Bone marrow (tissue), 2 donors: ENCODE results near the gene PTPRR.

ENCODE experiments used
- DNase-seq, 2 donors: peaks; one replicate each; lab custom pipeline; 2025; lab: John Stamatoyannopoulos, UW

The PTPRR gene

GRCh38 chr12:70695361-70696023, 225.0 kb downstream of the PTPRR start:
- DNase-seq, result no peak

GRCh38 chr12:70692681-70693288, 227.8 kb downstream of the PTPRR start:
- no peak for DNase-seq

DNA sequence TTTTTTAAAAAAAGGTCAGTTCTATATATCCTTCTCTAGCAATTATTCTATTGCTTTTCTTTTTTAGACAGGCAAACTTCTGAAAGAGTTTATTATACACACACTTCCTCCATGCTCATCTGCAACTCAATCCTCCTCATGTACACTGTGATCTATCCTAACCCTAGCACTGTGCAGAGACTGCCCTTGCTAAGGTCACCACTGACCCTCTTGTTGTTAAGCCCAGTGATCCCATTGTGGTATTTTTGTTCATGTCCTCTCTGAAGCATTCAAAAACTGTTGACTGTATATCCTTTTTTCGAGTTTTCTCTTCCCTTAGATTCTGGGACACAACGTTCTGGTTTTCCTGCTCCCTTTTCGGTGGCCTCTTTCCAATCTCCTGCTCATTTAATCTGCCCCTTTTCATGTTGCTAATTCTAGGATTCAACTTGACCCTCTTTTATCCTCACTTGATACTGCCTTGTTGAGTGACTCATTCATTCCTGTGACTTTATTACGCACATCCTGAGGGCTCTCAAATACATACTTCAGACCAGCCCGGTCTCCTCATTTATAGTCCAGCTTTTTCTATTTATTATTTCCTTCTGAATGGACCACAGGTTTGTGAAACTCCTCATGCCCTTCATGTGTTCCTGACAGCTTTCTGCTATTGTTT, 229.4 kb downstream of the PTPRR start:
- no peak for DNase-seq

DNA sequence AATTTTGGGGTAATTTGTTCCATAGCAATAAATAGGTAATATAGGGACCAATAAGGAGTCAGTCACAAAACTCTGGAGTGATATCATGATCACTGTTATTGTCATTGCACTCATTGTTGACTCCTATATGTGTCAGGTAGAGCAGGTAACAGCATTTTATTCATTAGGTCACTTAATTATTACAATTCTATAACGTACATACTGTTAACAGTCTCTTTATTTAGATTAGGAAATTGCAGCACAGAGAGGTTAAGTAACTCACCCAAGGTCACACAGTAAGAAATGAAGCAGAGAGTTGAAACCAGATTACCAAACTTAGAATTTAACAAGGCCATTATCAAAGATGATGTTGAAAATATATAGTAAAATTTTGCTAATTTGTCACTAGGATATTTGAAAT, 233.6 kb downstream of the PTPRR start:
- no peak for DNase-seq

- DNase-seq, result no peak
Observed at GRCh38 chr12:70686299-70686698, 234.2 kb downstream of the PTPRR start.

DNA sequence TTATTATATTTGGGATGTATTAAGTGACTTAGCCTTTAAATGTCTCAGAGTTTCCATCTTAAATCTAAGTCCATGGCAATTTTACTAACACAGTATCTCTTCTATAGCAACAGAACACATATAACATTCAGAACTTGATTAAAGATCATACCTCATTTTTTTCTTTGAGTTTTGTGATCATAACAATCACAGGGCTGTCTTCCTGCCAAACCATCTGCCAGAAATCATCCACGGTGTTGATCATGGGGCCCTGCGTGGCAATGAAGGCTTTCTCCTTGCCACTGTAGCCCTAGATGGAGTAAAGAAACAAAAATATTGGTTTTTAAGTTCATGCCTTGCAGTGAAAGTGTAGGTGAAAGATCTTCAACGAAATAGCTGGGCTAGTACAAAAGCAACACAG, 236.6 kb downstream of the PTPRR start:
- no peak for DNase-seq

GRCh38 chr12:70671698-70672097, 248.8 kb downstream of the PTPRR start:
- DNase-seq, result no peak

DNA sequence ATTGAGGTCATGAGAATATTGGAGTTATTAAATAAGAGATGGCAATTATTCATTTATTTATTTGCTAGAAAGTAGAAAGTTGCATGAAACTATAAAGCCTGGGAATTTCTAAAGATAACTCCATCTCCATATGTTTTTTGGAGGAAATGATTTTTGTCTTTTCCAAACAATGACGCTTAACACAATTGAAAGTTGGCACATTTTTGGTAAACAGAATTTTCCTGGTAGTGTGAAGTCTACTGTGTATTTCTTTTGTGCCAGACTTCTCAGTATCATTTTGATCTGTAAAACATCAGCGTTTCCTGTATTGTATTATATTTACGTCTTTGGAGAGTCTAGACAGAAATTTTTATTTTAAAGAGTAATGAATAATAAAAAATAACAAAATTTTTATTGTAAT, 249.6 kb downstream of the PTPRR start:
- DNase-seq, result no peak

- no peak for DNase-seq
Observed at GRCh38 chr12:70667253-70667652, 253.3 kb downstream of the PTPRR start.

- no peak for DNase-seq
Observed at GRCh38 chr12:70666364-70666763, 254.2 kb downstream of the PTPRR start.

DNA sequence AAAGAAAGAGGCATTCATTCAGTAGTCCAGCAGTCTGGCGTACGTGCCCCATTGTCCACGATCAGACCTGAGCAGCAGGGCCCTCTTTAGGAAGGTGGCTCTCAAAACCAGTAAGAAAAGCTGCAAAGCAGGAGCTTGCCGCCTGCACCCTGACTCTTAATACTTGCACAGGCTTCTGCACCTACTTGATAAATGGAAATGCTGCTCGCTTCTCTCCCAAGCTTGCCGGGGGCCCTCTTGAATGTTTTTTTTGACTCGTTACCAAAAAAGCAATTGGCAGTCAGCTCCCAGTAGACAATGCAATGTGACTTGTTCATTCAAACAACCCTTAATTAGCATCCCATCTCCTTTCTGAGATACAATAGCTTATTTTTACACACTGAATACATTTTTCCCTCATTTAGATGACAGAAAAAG, 256.1 kb downstream of the PTPRR start:
- DNase-seq, result no peak

- no peak for DNase-seq
Observed at GRCh38 chr12:70663838-70664237, 256.7 kb downstream of the PTPRR start.

- DNase-seq, result no peak
Observed at GRCh38 chr12:70661466-70662161, 258.9 kb downstream of the PTPRR start.

DNA sequence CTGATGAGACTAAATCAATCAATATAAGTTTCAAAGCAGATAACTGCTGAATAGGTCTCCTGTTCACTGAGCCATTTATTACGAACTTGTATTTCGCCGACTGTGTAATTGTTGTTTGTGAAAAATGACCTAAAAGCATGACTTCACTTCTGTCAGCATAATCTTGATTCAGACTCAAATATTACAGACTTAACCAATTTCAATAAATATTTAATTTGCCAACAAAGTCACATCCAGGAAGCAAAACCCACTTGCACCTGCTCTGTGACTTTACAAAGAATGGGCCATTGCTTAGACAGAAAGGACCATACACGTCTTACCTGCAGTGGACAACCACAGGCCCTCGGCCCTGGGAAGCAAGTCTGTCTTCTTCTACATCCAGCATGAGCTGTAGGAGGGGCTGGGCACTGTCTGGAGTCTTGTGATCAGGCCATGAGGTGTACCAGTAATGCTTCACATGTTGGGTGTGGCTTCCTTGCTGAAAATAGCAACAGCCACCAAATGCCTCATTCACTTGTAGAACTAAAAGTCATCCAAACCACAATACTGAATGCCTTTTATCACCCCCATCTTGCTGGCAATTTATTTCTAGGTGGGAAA, 259.8 kb downstream of the PTPRR start:
- DNase-seq, result no peak

DNA sequence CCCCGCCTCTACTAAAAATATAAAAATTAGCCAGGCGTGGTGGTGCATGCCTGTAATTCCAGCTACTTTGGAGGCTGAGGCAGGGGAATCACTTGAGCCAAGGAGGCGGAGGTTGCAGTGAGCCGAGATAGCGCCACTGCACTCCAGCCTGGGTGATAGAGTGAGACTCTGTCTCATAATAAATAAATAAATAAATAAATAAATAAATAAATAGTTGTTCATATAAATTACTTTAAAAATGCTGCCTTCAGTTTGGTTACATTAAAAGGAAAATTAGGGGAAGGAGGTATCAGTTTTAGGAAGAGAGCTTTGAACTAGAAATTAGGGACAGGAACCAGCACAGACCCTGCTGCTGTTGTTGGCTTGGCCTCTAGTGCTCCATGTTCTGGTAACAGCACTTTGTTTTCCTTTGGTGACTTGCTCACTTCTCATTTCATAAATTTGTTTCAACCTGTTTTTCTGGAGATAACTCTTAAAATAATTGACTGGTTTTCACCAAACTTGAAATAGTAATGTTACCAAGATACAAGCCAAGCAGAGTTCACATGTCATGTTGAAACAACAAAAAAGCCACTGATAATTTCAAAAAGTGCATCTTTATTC, 260.4 kb downstream of the PTPRR start:
- DNase-seq, result no peak

DNA sequence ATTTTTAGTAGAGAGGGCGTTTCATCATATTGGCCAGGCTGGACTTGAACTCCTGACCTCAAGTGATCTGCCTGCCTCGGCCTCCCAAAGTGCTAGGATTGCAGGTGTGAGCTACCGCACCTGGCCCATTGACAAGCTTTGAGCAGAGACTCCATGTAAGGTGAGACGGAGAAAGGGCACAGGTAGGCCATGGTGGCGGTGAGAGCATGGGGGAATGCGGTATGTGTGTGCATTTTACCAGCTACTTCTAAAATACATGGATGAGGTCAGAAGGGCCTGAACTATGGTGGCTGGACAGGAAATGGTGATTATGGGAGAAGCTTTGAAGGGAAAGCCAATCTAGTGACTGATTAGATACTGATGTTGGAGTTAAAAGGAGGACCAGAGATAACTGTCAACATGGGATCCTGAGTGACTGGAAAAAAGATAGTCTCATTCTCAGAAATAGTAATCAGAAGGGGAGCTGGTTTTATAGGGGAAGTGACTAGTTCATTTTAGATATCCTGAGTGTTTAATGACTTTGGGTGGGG, 261.4 kb downstream of the PTPRR start:
- no peak for DNase-seq

DNA sequence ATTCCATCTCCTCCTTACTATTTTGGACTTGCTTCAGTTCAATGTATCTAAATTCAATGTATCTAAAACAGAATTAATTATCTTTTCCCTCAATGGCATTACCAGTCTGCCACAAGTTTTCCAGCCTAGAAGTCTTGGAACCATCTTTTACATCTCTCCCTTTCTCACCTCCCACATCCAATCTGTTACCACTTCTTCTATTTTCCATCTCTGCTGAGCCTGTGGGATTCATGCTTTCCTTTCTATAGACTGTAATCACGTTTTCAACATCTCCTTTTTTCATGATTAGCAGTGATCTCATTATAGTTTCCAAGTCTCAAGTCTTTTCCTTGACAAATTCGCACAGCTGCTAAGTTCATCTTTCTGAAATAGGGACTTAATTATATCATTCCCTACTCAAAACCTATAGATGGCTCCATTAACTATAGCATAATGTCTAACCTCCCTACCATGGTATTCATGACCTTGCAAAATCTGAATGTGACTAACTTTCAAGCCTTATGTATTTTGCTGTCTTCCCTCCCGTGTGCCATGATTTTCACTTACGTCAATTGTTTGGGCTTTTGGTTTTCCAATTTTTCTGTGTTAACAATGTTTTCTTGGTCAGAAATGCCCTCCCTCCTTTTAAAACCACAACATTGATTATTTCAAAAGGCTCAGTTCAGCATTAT, 262.8 kb downstream of the PTPRR start:
- DNase-seq, result no peak

DNA sequence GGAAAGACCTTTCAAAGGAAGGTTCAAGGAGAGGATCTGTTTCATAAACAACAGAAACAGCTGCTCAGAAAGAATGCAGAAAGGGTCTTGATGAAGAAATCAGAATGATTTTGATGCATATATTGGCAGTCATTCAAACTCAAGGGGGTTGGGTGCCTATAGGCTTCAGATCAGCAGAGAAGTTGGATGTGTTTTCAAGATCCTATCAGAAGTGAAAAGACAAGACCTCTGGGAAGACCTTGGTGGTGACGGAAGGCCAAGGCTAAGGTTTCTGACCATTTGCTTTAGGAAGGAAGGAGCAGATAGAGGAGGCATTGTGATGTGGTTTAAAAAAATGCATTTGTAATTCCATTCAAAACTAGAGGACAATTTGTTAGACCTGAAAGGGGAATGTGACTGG, 268.1 kb downstream of the PTPRR start:
- DNase-seq, result no peak

GRCh38 chr12:70648831-70649230, 271.7 kb downstream of the PTPRR start:
- DNase-seq, result no peak

- DNase-seq, result no peak
Observed at GRCh38 chr12:70648191-70648590, 272.3 kb downstream of the PTPRR start.

DNA sequence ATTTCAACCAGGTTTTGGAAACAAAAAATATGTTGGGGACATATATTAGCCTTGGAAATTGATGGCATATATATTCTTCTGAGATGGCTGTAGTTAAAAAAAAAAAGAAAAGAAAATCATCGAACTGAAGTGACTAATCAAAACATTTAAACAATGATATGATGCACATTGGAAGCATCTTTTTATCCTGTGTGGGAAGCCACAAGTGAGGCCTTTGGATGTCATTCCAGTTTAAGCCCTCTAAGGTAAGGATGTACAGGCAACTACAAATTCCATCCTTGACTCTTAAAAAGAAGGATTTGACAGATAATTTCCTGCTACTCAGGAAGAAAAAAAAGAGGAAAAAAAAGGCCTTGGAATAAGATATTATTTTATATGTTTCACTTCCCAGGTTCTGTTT, 273.7 kb downstream of the PTPRR start:
- no peak for DNase-seq
